WERI-Rb-1 (cell line): Measurements from ENCODE around the gene NFATC1.
A peak's percentile ranks its signal among the peaks of the same experiment; 100 is the strongest.

Source experiments
- DNase-seq: peaks from one replicate; pipeline ENCODE4 v3.0.0-alpha.2; 2020
- H3K27ac ChIP-seq: fragments of 250-450 bp; sonication (Bioruptor Pico); 2 replicates; pipeline ENCODE4 v1.5.1; 2020; ENCODE audit warnings: mild to moderate bottlenecking, moderate library complexity
- H3K27me3 ChIP-seq: fragments of 250-450 bp; sonication (Bioruptor Pico); 2 replicates; pipeline ENCODE4 v1.5.1; 2021; ENCODE audit warnings: mild to moderate bottlenecking, low read depth, moderate library complexity; ENCODE audit not compliant: insufficient read depth, severe bottlenecking
- H3K36me3 ChIP-seq: fragments of 250-450 bp; sonication (Bioruptor Pico); 2 replicates; pipeline ENCODE4 v1.5.1; 2020; ENCODE audit warnings: mild to moderate bottlenecking, moderate library complexity
- H3K4me3 ChIP-seq: 2 replicates; pipeline ENCODE4 v1.5.1; 2011; ENCODE audit warnings: low read depth, mild to moderate bottlenecking, control low read depth, low read length
- H3K9me3 ChIP-seq: fragments of 250-450 bp; sonication (Bioruptor Pico); 2 replicates; pipeline ENCODE4 v1.5.1; 2021; ENCODE audit warnings: mild to moderate bottlenecking, moderate library complexity; ENCODE audit not compliant: severe bottlenecking
- TF ChIP-seq, protein P1 (sequence below): IDR thresholded peaks from 2 replicates; pipeline ENCODE4 v1.5.1; 2011; ENCODE audit warnings: low read depth, mild to moderate bottlenecking, control low read depth, inconsistent platforms, low read length

Gene NFATC1

DNA sequence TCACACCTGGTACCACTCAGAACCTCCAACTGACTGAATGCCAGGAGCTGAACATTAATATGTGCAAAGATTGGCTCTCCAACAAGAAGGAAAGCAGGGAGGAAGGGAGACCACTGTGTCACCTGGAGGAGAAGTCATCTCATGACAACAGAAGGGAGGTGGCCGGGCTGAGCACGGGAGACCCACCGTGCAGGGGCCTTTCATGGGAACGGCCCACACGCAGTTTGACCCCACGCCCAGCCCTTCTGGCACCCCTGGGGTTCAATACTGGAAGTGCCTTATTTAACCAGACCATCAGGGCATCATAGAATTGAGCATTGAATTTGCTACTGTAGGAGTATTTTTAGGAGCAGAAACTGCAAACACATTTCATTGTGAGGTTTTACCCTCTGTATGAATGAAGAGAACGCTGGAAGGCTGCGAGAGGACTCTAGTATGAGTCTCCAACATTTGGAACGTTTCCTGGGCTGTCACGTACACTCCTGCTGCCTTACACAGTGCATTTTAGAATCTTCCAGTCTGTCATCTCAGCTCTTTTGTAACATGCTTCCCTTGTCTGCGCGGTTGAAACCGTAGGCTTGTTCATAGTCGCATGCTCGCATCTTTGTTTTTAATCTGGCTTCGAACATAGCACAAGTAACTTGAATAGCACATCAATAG is 132.1 kb downstream of the NFATC1 start:
- no peak overlapping the region for H3K4me3 ChIP-seq
- no peak for DNase-seq

DNA sequence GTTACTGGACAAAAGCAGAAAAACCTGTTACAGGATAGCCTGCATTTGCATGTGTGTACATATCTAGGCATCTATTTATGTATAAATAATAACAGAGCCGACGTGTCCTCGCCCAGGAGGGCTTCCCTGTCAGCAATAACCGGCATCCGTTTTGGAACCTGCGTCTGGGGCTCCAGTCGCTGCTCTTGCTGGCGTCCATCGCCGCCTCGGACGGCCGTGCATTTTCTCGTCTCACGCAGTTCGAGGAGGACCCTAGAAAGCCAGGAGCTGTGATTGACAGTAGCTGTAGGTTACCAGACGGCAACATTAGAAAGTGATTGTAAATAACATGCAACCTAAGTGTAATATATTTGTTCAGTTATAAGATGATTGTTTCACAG is 132.6 kb downstream of the NFATC1 start:
- Histone ChIP-seq H3K27me3 (peaks cover 15% of the 10 kb centered on the region), H3K27ac (no peak overlapping the region), H3K36me3 (peaks cover 16% of the 10 kb centered on the region), H3K4me3 (no peak overlapping the region), H3K9me3 (no peaks in the 10 kb centered on the region)
- TF ChIP-seq, protein P1, sequence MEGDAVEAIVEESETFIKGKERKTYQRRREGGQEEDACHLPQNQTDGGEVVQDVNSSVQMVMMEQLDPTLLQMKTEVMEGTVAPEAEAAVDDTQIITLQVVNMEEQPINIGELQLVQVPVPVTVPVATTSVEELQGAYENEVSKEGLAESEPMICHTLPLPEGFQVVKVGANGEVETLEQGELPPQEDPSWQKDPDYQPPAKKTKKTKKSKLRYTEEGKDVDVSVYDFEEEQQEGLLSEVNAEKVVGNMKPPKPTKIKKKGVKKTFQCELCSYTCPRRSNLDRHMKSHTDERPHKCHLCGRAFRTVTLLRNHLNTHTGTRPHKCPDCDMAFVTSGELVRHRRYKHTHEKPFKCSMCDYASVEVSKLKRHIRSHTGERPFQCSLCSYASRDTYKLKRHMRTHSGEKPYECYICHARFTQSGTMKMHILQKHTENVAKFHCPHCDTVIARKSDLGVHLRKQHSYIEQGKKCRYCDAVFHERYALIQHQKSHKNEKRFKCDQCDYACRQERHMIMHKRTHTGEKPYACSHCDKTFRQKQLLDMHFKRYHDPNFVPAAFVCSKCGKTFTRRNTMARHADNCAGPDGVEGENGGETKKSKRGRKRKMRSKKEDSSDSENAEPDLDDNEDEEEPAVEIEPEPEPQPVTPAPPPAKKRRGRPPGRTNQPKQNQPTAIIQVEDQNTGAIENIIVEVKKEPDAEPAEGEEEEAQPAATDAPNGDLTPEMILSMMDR = no peak
- DNase-seq = no peak

More for the DNA sequence above, 132.1 kb downstream of the NFATC1 start:
- peaks cover 16% of the 10 kb centered on the region for H3K36me3 ChIP-seq
- TF ChIP-seq, protein P1 = no peak
- peaks cover 10% of the 10 kb centered on the region for H3K27me3 ChIP-seq
- H3K27ac ChIP-seq = no peak overlapping the region
- no peaks in the 10 kb centered on the region for H3K9me3 ChIP-seq

DNA sequence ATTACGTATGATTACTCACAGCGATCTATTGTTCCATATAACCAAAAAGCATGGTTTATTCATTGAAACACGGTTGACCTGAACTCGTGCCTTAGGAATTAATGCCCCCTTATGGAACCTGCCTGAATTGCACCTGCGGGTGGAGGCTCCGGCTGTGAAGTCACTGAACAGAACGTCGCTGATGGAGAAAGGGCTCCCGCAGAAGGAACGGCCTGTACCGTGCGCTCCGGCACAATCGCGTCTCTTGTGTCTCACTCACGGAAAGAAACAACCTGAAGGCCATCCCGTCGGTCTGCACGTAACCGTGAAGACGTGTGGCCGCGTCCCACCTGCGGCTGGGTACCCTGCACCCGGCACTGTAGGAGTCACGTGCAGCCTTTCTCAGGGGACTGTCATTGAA is 133.1 kb downstream of the NFATC1 start:
- peak; percentile 76 for DNase-seq
- peaks cover 16% of the 10 kb centered on the region for H3K36me3 ChIP-seq
- H3K27me3 ChIP-seq = peaks cover 18% of the 10 kb centered on the region
- H3K9me3 ChIP-seq = no peaks in the 10 kb centered on the region
- H3K4me3 ChIP-seq = no peak overlapping the region
- TF ChIP-seq, protein P1 = peak; percentile 80
- no peak overlapping the region for H3K27ac ChIP-seq

DNA sequence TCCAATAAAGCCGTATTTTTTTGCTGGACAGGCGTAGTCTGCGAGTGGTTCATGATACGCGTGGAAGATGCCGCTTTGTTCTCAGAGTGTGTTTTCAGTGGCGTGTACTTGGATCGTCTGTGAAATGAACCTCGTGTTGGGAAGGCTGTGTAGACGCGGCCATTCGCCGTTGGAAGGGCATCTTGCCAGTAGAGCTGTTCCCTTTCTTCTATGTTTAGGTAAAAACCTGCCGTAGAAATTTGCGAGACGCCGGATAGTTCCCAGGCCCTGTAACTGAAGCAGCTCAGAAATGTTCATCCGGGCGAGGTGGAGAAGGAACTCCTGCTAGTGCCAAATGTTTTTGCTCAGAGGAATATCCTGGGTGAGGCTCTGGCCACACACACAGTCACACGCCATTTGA is 133.6 kb downstream of the NFATC1 start:
- Histone ChIP-seq H3K9me3 (no peaks in the 10 kb centered on the region), H3K27me3 (peaks cover 18% of the 10 kb centered on the region), H3K36me3 (peaks cover 16% of the 10 kb centered on the region), H3K27ac (no peak overlapping the region), H3K4me3 (no peak overlapping the region)
- TF ChIP-seq, protein P1 = no peak
- no peak for DNase-seq

DNA sequence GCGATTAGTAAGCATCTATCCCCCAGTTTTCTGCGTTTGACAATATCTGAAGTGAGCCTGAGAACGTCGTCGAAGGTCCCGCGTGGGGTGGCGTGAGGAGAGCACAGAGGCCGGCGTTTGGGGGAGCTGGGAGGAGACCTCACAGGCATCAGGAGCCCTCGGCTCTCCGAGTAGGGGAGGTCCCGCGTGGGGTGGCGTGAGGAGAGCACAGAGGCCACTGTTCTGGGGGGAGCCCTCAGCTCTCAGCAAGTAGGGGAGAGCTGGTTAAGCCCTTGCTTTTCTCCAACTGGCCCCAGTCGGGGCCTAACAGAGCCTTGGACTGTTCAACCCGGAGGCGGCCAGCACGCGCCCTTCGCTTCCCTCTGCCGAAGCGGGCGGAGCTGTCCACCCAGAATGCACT is 134.3 kb downstream of the NFATC1 start:
- peaks cover 18% of the 10 kb centered on the region for H3K27me3 ChIP-seq
- no peak for DNase-seq
- no peak overlapping the region for H3K4me3 ChIP-seq
- H3K9me3 ChIP-seq = no peaks in the 10 kb centered on the region
- no peak overlapping the region for H3K27ac ChIP-seq
- H3K36me3 ChIP-seq = peaks cover 16% of the 10 kb centered on the region
- TF ChIP-seq, protein P1 = no peak

DNA sequence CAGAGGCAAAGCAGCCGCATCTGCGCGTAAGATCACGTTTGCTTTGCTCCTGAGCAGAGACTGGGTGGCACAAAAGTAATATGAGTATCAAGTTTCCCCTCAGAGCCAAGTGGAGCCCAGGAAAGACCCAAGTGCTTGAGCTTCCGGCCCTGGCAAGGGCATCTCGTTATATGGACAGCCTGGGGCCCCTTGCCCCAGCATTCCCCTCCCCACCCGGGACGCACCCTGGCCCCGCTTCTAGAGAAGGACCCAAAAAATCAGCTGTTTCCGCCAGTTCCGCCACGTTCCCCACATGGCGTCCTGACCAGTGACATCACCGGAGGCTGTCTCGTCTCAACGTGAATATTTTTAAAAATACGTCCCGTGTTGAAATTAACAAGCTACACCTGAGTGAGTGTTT is 135.1 kb downstream of the NFATC1 start:
- Histone ChIP-seq H3K4me3 (no peak overlapping the region), H3K27me3 (peaks cover 18% of the 10 kb centered on the region), H3K9me3 (no peaks in the 10 kb centered on the region), H3K27ac (no peak overlapping the region), H3K36me3 (peaks cover 16% of the 10 kb centered on the region)
- TF ChIP-seq, protein P1 = no peak
- DNase-seq = no peak
